CD4-positive, alpha-beta T cell (primary cell): ENCODE data around the gene PLEKHB1. TPM values are rescaled to one million over a fixed set of nuclear protein-coding genes. Genes with fewer than 3 reads are reported as not detected.

ENCODE experiments used
- ATAC-seq: fragments of 200-7000 bp; cut with Tn5 transposase; one replicate; pipeline ENCODE4 v1.10.0; 2022; ENCODE audit warnings: mild to moderate bottlenecking; ENCODE audit not compliant: poor library complexity
- CTCF ChIA-PET: fragments of 350-600 bp; sonication (Branson Sonifier 250); formaldehyde crosslinking; loops from one replicate; lab custom pipeline; 2021; ENCODE audit warnings: antibody characterized with exemption, inconsistent platforms; lab: Charles Lee
- POLR2A ChIA-PET: fragments of 350-600 bp; sonication (Branson Sonifier 250); formaldehyde crosslinking; loops from one replicate; lab custom pipeline; 2021; ENCODE audit warnings: antibody characterized with exemption, inconsistent platforms; lab: Charles Lee
- DNase-seq, 14 experiments: peaks; one replicate each; pipeline ENCODE4 v3.0.0-alpha.2; 2013 to 2020; ENCODE audit warnings: mixed read lengths in 2 of 14
- H3K27ac ChIP-seq, 2 donors: one replicate each; pipeline versions ENCODE4 v1.5.1 to v1.7.0; 2013; ENCODE audit warnings: low read length in 2 of 2, low read depth in 1 of 2, mild to moderate bottlenecking in 1 of 2
- H3K27me3 ChIP-seq, 2 experiments: 1 replicate in 1 of 2; 2 replicates in 1 of 2; pipeline versions ENCODE4 v1.6.1 to v1.7.0; 2013; ENCODE audit warnings: low read length in 2 of 2, control low read depth in 1 of 2, mild to moderate bottlenecking in 1 of 2, moderate library complexity in 1 of 2; ENCODE audit not compliant: insufficient read depth in 2 of 2, control insufficient read depth in 1 of 2
- H3K36me3 ChIP-seq: one replicate; pipeline ENCODE4 v1.6.1; 2013; ENCODE audit warnings: low read length, control low read depth; ENCODE audit not compliant: insufficient read depth
- H3K4me1 ChIP-seq: one replicate; pipeline ENCODE4 v1.6.1; 2013; ENCODE audit warnings: low read length, control low read depth; ENCODE audit not compliant: insufficient read depth
- H3K4me3 ChIP-seq: one replicate; pipeline ENCODE4 v1.5.1; 2013; ENCODE audit warnings: mild to moderate bottlenecking, low read length, moderate library complexity
- H3K9me3 ChIP-seq, 2 experiments: 1 replicate in 1 of 2; 2 replicates in 1 of 2; pipeline versions ENCODE4 v1.6.1 to v1.7.0; 2013; ENCODE audit warnings: low read length in 2 of 2, mild to moderate bottlenecking in 2 of 2, control low read depth in 1 of 2, moderate library complexity in 1 of 2; ENCODE audit not compliant: control insufficient read depth in 1 of 2, insufficient read depth in 1 of 2
- H3K27ac Mint-ChIP-seq: one replicate; pipeline ENCODE4 v1.8.0; 2020; ENCODE audit warnings: mixed read lengths
- H3K27me3 Mint-ChIP-seq: one replicate; pipeline ENCODE4 v1.8.0; 2021; ENCODE audit warnings: mixed read lengths
- H3K36me3 Mint-ChIP-seq: one replicate; pipeline ENCODE4 v1.8.0; 2021; ENCODE audit warnings: low read depth, mixed read lengths
- H3K4me1 Mint-ChIP-seq: one replicate; pipeline ENCODE4 v1.8.0; 2021; ENCODE audit warnings: low read depth, mixed read lengths
- H3K4me3 Mint-ChIP-seq: one replicate; pipeline ENCODE4 v1.8.0; 2020; ENCODE audit warnings: mild to moderate bottlenecking, mixed read lengths
- H3K9me3 Mint-ChIP-seq: one replicate; pipeline ENCODE4 v1.8.0; 2020; ENCODE audit warnings: mixed read lengths
- intact Hi-C, 2 experiments: fragments of 100-400 bp; cut with DNase I in 1 of 2; cut with micrococcal nuclease in 1 of 2; formaldehyde crosslinking; loops; one replicate each; pipeline versions ENCODE4 v1.15.1 to v1.9.0; 2023 to 2025; cut with DNase I, micrococcal nuclease
- total RNA-seq, 174 experiments: library from RNA in 2 of 174; stranded (reverse) in 2 of 174; gene quantifications; one replicate each; pipeline ENCODE4 v1.2.3 and lab custom pipeline; 2021 to 2026
- TF ChIP-seq, protein P1 (sequence below): fragments of 200-600 bp; IDR thresholded peaks from one replicate; pipeline ENCODE4 v1.8.0; 2022; ENCODE audit warnings: antibody characterized with exemption, mild to moderate bottlenecking

The PLEKHB1 gene
- total RNA-seq, 2 experiments from 2014 or later: 30.8 to 34.6 TPM

DNA sequence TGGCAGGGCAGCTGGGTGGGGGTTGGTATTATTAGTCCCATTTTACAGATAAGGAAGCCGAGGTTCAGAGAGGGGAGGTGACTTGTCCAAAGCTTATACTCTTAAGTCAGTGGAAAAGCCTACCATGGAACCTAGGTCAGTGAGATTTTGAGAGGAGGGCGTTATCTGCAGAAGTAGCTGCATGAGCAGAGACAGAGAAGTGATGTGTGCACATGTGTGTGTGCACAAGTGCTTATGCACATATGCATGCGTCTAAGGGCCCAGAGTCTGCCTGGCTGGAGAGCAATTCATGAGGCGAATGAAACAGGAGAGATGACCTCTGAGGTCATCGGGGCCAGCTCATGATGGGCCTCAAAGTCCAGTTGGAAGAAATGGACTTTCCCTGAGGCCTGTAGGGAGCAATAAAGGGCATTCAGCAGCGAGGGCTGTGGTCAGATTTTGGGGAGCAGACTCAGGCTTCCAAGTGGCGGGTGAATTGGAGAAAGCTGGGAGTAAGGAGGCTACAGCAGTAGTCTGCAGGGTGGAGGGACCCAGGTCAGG, 8.2 kb downstream of the PLEKHB1 start:
- intact Hi-C loops: no loop called here
- no peak overlapping the region for H3K4me3 Mint-ChIP-seq
- ChIA-PET CTCF (interaction anchor here (0.6 to 1.4 kb wide), 3 partner anchors 29 to 303 kb away, joined by 3 to 4 read pairs (median 4); no protein-coding TSS in a partner anchor), POLR2A (no interaction called here)
- H3K4me3 ChIP-seq: no peak overlapping the region
- H3K4me1 ChIP-seq: no peaks in the 10 kb centered on the region
- ATAC-seq (no peak), DNase-seq (no peak)
- no peak overlapping the region for H3K27ac Mint-ChIP-seq
- H3K9me3 Mint-ChIP-seq: no peaks in the 10 kb centered on the region
- peaks cover 15% of the 10 kb centered on the region for H3K36me3 ChIP-seq
- H3K27me3 ChIP-seq: no peaks in the 10 kb centered on the region
- H3K4me1 Mint-ChIP-seq: no peaks in the 10 kb centered on the region
- H3K36me3 Mint-ChIP-seq: peaks cover 74% of the 10 kb centered on the region
- no peaks in the 10 kb centered on the region for H3K27me3 Mint-ChIP-seq
- TF ChIP-seq, protein P1, sequence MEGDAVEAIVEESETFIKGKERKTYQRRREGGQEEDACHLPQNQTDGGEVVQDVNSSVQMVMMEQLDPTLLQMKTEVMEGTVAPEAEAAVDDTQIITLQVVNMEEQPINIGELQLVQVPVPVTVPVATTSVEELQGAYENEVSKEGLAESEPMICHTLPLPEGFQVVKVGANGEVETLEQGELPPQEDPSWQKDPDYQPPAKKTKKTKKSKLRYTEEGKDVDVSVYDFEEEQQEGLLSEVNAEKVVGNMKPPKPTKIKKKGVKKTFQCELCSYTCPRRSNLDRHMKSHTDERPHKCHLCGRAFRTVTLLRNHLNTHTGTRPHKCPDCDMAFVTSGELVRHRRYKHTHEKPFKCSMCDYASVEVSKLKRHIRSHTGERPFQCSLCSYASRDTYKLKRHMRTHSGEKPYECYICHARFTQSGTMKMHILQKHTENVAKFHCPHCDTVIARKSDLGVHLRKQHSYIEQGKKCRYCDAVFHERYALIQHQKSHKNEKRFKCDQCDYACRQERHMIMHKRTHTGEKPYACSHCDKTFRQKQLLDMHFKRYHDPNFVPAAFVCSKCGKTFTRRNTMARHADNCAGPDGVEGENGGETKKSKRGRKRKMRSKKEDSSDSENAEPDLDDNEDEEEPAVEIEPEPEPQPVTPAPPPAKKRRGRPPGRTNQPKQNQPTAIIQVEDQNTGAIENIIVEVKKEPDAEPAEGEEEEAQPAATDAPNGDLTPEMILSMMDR: no peak
- H3K27ac ChIP-seq: no peak overlapping the region
- H3K9me3 ChIP-seq: no peaks in the 10 kb centered on the region

DNA sequence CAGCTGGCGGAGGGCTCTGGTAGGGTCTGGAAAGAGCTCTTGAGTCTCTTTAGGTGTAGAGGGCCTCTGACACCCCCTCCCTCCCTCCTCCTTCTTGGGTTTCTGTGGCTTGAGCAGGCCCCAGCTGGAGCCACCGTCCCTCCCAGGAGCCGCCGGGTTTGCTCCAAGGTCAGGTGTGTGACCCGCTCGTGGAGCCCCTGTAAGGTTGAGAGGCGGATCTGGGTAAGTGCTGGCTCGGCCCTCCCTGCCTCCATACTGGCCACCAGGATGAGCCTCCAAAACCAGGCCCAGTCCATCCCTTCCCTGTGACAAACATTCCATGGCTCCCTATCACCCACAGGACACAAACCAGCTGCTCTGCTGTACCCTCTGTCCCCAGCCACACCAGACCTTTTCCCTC, 9.3 kb downstream of the PLEKHB1 start:
- DNase-seq (no peak), ATAC-seq (no peak)
- H3K9me3 Mint-ChIP-seq: no peaks in the 10 kb centered on the region
- peaks cover 4% of the 10 kb centered on the region for H3K4me1 ChIP-seq
- TF ChIP-seq, protein P1: no peak
- peaks cover 15% of the 10 kb centered on the region for H3K36me3 ChIP-seq
- H3K27ac Mint-ChIP-seq: no peak overlapping the region
- intact Hi-C loops: no loop called here
- H3K4me1 Mint-ChIP-seq: peaks cover 8% of the 10 kb centered on the region
- no peaks in the 10 kb centered on the region for H3K9me3 ChIP-seq
- H3K4me3 Mint-ChIP-seq: no peak overlapping the region
- CTCF ChIA-PET: no interaction called here
- POLR2A ChIA-PET: no interaction called here
- peaks cover 68% of the 10 kb centered on the region for H3K36me3 Mint-ChIP-seq
- no peaks in the 10 kb centered on the region for H3K27me3 ChIP-seq
- no peak overlapping the region for H3K4me3 ChIP-seq
- H3K27me3 Mint-ChIP-seq: no peaks in the 10 kb centered on the region
- no peak overlapping the region for H3K27ac ChIP-seq

DNA sequence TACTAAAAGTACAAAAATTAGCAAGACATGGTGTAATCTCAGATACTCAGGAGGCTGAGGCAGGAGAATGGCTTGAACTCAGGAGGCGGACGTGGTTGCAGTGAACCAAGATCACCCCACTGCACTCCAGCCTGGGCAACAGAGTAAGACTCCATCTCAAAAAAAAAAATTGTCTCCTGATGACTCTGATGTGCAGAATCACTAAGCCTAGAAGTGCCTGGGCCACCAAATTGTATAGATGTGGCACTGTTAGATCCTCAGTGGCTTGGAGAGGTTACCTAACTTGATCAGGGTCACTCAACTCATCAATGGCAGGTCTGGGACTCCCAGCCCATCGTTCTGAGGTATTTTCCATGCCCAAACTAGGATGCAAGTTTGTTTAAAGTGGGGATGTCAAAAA, 10.6 kb downstream of the PLEKHB1 start:
- Mint-ChIP-seq H3K36me3 (peaks cover 56% of the 10 kb centered on the region), H3K9me3 (no peaks in the 10 kb centered on the region), H3K27me3 (no peaks in the 10 kb centered on the region), H3K4me1 (peaks cover 14% of the 10 kb centered on the region), H3K4me3 (no peak overlapping the region), H3K27ac (no peak overlapping the region)
- Histone ChIP-seq H3K9me3 (no peaks in the 10 kb centered on the region), H3K4me3 (no peak overlapping the region), H3K36me3 (peaks cover 13% of the 10 kb centered on the region), H3K4me1 (peaks cover 11% of the 10 kb centered on the region), H3K27me3 (no peaks in the 10 kb centered on the region), H3K27ac (no peak overlapping the region)
- DNase-seq (no peak), ATAC-seq (no peak)
- TF ChIP-seq, protein P1: no peak
- ChIA-PET POLR2A (no interaction called here), CTCF (interaction anchor here (6.7 kb wide), 1 partner anchor 31 kb away, joined by 88 read pairs; no protein-coding TSS in a partner anchor)
- intact Hi-C loops: no loop called here
